ENCODE results near the gene TBL3. TPM values are rescaled to one million over a fixed set of nuclear protein-coding genes. Genes with fewer than 3 reads are reported as not detected.

TBL3 gene
- total RNA-seq, 1 experiment from 2014 or later, result 73.4 TPM

GRCh38 chr16:1991948-1992703 lies 20.3 kb downstream of the TBL3 start (continued):
- TF ChIP-seq ATF2 (CRISPR knock-in tag; IDR thresholded peaks at IDR 0.05; ENCODE audit: borderline replicate concordance, low read depth), result peak; percentile 92; the same call in 1 of the 2 replicates
- TF ChIP-seq SMAD4 (CRISPR knock-in tag; IDR thresholded peaks at IDR 0.05), result peak; percentile 82; the same call in 1 of the 2 replicates
- no peak for TF ChIP-seq MLX (CRISPR knock-in tag; IDR thresholded peaks at IDR 0.05)
- no peak for TF ChIP-seq ATF3 (CRISPR knock-in tag; conservative IDR thresholded peaks at IDR 0.05)
- TF ChIP-seq NFATC4 (CRISPR knock-in tag; IDR thresholded peaks at IDR 0.05), result no peak
- TF ChIP-seq NR1H2 (CRISPR knock-in tag; IDR thresholded peaks at IDR 0.05), result peak; percentile 82
- TF ChIP-seq ZNF219 (CRISPR knock-in tag; IDR thresholded peaks at IDR 0.05; ENCODE audit: borderline replicate concordance), result peak; percentile 84; the same call in 1 of the 2 replicates
- TF ChIP-seq FOXP4 (CRISPR knock-in tag; IDR thresholded peaks at IDR 0.05), result peak; percentile 97
- TF ChIP-seq ZNF281 (CRISPR knock-in tag; IDR thresholded peaks at IDR 0.05), result peak; percentile 92
- peak; percentile 80 for TF ChIP-seq ESRRA (CRISPR knock-in tag; IDR thresholded peaks at IDR 0.05; ENCODE audit: borderline replicate concordance)
- TF ChIP-seq E2F1 (CRISPR knock-in tag; IDR thresholded peaks at IDR 0.05), result peak; percentile 91
- no peak for TF ChIP-seq CBFB (CRISPR knock-in tag; IDR thresholded peaks at IDR 0.05; ENCODE audit: low read depth)
- TF ChIP-seq GRHL2 (CRISPR knock-in tag; IDR thresholded peaks at IDR 0.05; ENCODE audit: insufficient replicate concordance, severe bottlenecking), result no peak
- no peak for TF ChIP-seq ZNF425 (CRISPR knock-in tag; conservative IDR thresholded peaks at IDR 0.05)
- peak; percentile 88; the same call in 1 of the 2 replicates for TF ChIP-seq IRF1 (CRISPR knock-in tag; IDR thresholded peaks at IDR 0.05)
- no peak for TF ChIP-seq ZNF121 (CRISPR knock-in tag; IDR thresholded peaks at IDR 0.05)
- TF ChIP-seq OVOL2 (CRISPR knock-in tag; IDR thresholded peaks at IDR 0.05; ENCODE audit: borderline replicate concordance), result no peak
- TF ChIP-seq SMAD3 (CRISPR knock-in tag; IDR thresholded peaks at IDR 0.05; ENCODE audit: borderline replicate concordance), result peak; percentile 92
- peak; percentile 92 for TF ChIP-seq ARID4B (CRISPR knock-in tag; IDR thresholded peaks at IDR 0.05; ENCODE audit: borderline replicate concordance)
